Spleen (tissue), 11 donors: ENCODE measurements around the gene ACTG1. TPM values are rescaled to one million over a fixed set of nuclear protein-coding genes. Genes with fewer than 3 reads are reported as not detected.

Experiments used
- DNase-seq: peaks from one replicate; pipeline ENCODE4 v3.0.0-alpha.2; 2020
- H3K27ac ChIP-seq, 8 donors: fragments of 200-600 bp; sonication (generic) in 7 of 8; 1 replicate in 4 of 8; 2 replicates in 4 of 8; pipeline versions ENCODE4 v1.5.0 to v1.8.0; 2016 to 2021; ENCODE audit warnings: inconsistent platforms in 4 of 8, mild to moderate bottlenecking in 4 of 8, moderate library complexity in 1 of 8
- H3K27me3 ChIP-seq, 7 donors: fragments of 200-600 bp; sonication (generic) in 6 of 7; replicated peaks in 1 of 7; 1 replicate in 4 of 7; 2 replicates in 3 of 7; pipeline versions ENCODE4 v1.5.0 to v1.8.0; 2016 to 2021; ENCODE audit warnings: inconsistent platforms in 3 of 7, mild to moderate bottlenecking in 1 of 7
- H3K36me3 ChIP-seq, 6 donors: fragments of 200-600 bp; sonication (generic) in 5 of 6; 1 replicate in 4 of 6; 2 replicates in 2 of 6; pipeline versions ENCODE4 v1.5.0 to v1.8.0; 2016 to 2021; ENCODE audit warnings: inconsistent platforms in 2 of 6
- H3K4me1 ChIP-seq, 6 donors: fragments of 200-600 bp; sonication (generic) in 5 of 6; 1 replicate in 3 of 6; 2 replicates in 3 of 6; pipeline versions ENCODE4 v1.5.0 to v1.8.0; 2016 to 2021; ENCODE audit warnings: inconsistent platforms in 3 of 6
- H3K4me3 ChIP-seq, 8 donors: fragments of 200-600 bp; sonication (generic) in 7 of 8; 1 replicate in 4 of 8; 2 replicates in 4 of 8; pipeline versions ENCODE4 v1.5.0 to v1.8.0; 2016 to 2021; ENCODE audit warnings: inconsistent platforms in 4 of 8, mild to moderate bottlenecking in 4 of 8, moderate library complexity in 2 of 8
- H3K9me3 ChIP-seq, 8 donors: fragments of 200-600 bp; sonication (generic) in 7 of 8; 1 replicate in 4 of 8; 2 replicates in 4 of 8; pipeline versions ENCODE4 v1.5.0 to v1.8.0; 2016 to 2021; ENCODE audit warnings: inconsistent platforms in 4 of 8
- CTCF ChIP-seq, 11 experiments: fragments of 200-600 bp in 7 of 11; fragments of 450-650 bp in 4 of 11; sonication (generic) in 4 of 11; IDR thresholded peaks in 8 of 11; conservative IDR thresholded peaks in 3 of 11; 1 replicate in 7 of 11; 2 replicates in 4 of 11; pipeline versions ENCODE4 v1.4.0 to v1.8.0; 2016 to 2021; ENCODE audit warnings: antibody characterized with exemption in 11 of 11, inconsistent platforms in 4 of 11, mild to moderate bottlenecking in 1 of 11
- POLR2A ChIP-seq, 3 donors: fragments of 450-650 bp; IDR thresholded peaks; one replicate each; pipeline ENCODE4 v1.5.1; 2017; ENCODE audit warnings: antibody characterized with exemption in 3 of 3, mild to moderate bottlenecking in 1 of 3
- POLR2AphosphoS5 ChIP-seq, 3 donors: sonication (generic); formaldehyde crosslinking; IDR thresholded peaks; one replicate each; pipeline ENCODE4 v1.5.1; 2017; ENCODE audit warnings: antibody characterized with exemption in 3 of 3
- WGBS, 5 donors: extraction: QIAGEN DNeasy Blood & Tissue Kit in 3 of 5; methylation state at CpG; one replicate each; pipeline versions ENCODE4 v1.1.5 to v1.1.7; 2013 to 2018; 5-methylcytosine and 5-hydroxymethylcytosine counted together
- intact Hi-C: fragments of 100-400 bp; cut with DNase I; formaldehyde crosslinking; loops from one replicate; pipeline ENCODE4 v1.15.0; 2023; ENCODE audit warnings: low total_unique reads
- polyA plus RNA-seq, 3 donors: library from polyadenylated mRNA; stranded (reverse); fragments of 200-250 nt; gene quantifications; one replicate each; pipeline ENCODE4 v1.2.1, GENCODE V29; 2013
- total RNA-seq, 7 donors: library from RNA; depleted of rRNA in 3 of 7; stranded (reverse); fragments of >200 nt in 3 of 7; fragmentation: NEBNext Ultra II Directional in 4 of 7; extraction: Animal tissue kit (Norgen Biotek cat#: 25700) in 4 of 7; gene quantifications; one replicate each; pipeline versions ENCODE4 v1.1.0 to v1.2.1, GENCODE V29; 2016 to 2021
- donor health status: healthy with polysubstance abuse.
- donor health status: DM: no; HTN: no; CAD: no; lungs with moderate emphysema.
- donor health status: DM: no; HTN: no; CAD: no.
- donor health status: Bipolar disorder and iron deficiency.
- donor health status: healthy.
- donor health status: DM: no; HTN: no; CAD: no.
- donor health status: DM: yes; HTN: yes; CAD: no.

The ACTG1 gene
- total and polyA plus RNA-seq, 10 donors, result 1,119 to 6,270 (median 2,106) TPM

GRCh38 chr17:81519284-81520020 is 6.9 kb upstream of the ACTG1 start:
- DNase-seq, result peak; percentile 93
- Histone ChIP-seq H3K9me3 (no peaks in the 10 kb centered on the region), H3K36me3 (no peaks in the 10 kb centered on the region), H3K4me3 (peak overlapping the region; percentile 44 to 94 (median 58)), H3K27ac (peak overlapping the region; percentile 59 to 100 (median 100)), H3K27me3 (peaks cover 0 to 22% (median 0%) of the 10 kb centered on the region in 7 donors), H3K4me1 (peaks cover 41 to 65% (median 55%) of the 10 kb centered on the region in 6 donors)
- peak; percentile 15 to 66 (median 48) for TF ChIP-seq POLR2AphosphoS5 (IDR thresholded peaks at IDR 0.05)
- peak in 10 of 11 experiments; percentile 53 to 82 (median 68) for TF ChIP-seq CTCF (IDR thresholded peaks at IDR 0.05 in 8 of 11, conservative IDR thresholded peaks at IDR 0.05 in 3 of 11)
- no peak for TF ChIP-seq POLR2A (IDR thresholded peaks at IDR 0.05)
- 5 to 12% (median 7%) methylated on average over 23 to 61 of the region's 61 CpGs for WGBS, 5 donors
- intact Hi-C loops, result no loop called here

GRCh38 chr17:81518785-81519283 is 6.2 kb upstream of the ACTG1 start:
- no peaks in the 10 kb centered on the region for H3K9me3 ChIP-seq
- intact Hi-C loops, result no loop called here
- peak overlapping the region; percentile 59 to 100 (median 100) for H3K27ac ChIP-seq
- H3K36me3 ChIP-seq, result no peaks in the 10 kb centered on the region
- WGBS, 5 donors, result 0 to 8% (median 2%) methylated on average over 8 to 47 of the region's 47 CpGs
- H3K27me3 ChIP-seq, result peaks cover 0 to 17% (median 0%) of the 10 kb centered on the region in 7 donors
- H3K4me1 ChIP-seq, result peaks cover 41 to 72% (median 57%) of the 10 kb centered on the region in 6 donors
- H3K4me3 ChIP-seq, result peak overlapping the region; percentile 44 to 94 (median 58)
- TF ChIP-seq POLR2AphosphoS5 (IDR thresholded peaks at IDR 0.05) (peak; percentile 24 to 61 (median 61)), POLR2A (IDR thresholded peaks at IDR 0.05) (no peak), CTCF (IDR thresholded peaks at IDR 0.05 in 8 of 11, conservative IDR thresholded peaks at IDR 0.05 in 3 of 11) (no peak)
- DNase-seq, result peak; percentile 93

GRCh38 chr17:81518113-81518784 is 5.7 kb upstream of the ACTG1 start:
- Histone ChIP-seq H3K9me3 (no peaks in the 10 kb centered on the region), H3K4me3 (peak overlapping the region in 7 of 8 donors; percentile 48 to 94 (median 59)), H3K36me3 (no peaks in the 10 kb centered on the region), H3K4me1 (peaks cover 41 to 72% (median 59%) of the 10 kb centered on the region in 6 donors), H3K27ac (peak overlapping the region; percentile 59 to 100 (median 100)), H3K27me3 (peaks cover 0 to 11% (median 0%) of the 10 kb centered on the region in 7 donors)
- TF ChIP-seq CTCF (IDR thresholded peaks at IDR 0.05 in 8 of 11, conservative IDR thresholded peaks at IDR 0.05 in 3 of 11) (no peak), POLR2AphosphoS5 (IDR thresholded peaks at IDR 0.05) (no peak), POLR2A (IDR thresholded peaks at IDR 0.05) (no peak)
- intact Hi-C loops, result no loop called here
- WGBS, 5 donors, result 40 to 68% (median 54%) methylated on average over 21 to 24 of the region's 24 CpGs
- no peak for DNase-seq
